H1 (cell line): ENCODE measurements around the gene ARRDC1. TPM values are rescaled to one million over a fixed set of nuclear protein-coding genes. Genes with fewer than 3 reads are reported as not detected.

ENCODE experiments used
- BACH1 ChIP-seq: IDR thresholded peaks from 2 replicates; pipeline ENCODE4 v1.6.1; 2012; ENCODE audit warnings: low read length, improper control_type of control experiment
- CREB1 ChIP-seq: IDR thresholded peaks from 2 replicates; pipeline ENCODE4 v1.6.1; 2012; ENCODE audit warnings: inconsistent platforms
- CTBP2 ChIP-seq: IDR thresholded peaks from 2 replicates; pipeline ENCODE4 v1.7.0; 2011; ENCODE audit warnings: borderline replicate concordance, mild to moderate bottlenecking, moderate library complexity, mixed read lengths, low read length; ENCODE audit not compliant: insufficient read depth, insufficient read length
- JUND ChIP-seq: IDR thresholded peaks from 2 replicates; pipeline ENCODE4 v1.6.1; 2011; ENCODE audit warnings: mild to moderate bottlenecking, improper control_type of control experiment, low read length
- NANOG ChIP-seq: IDR thresholded peaks from 2 replicates; pipeline ENCODE4 v1.6.1; 2011; ENCODE audit warnings: low read length, low read depth, mild to moderate bottlenecking, inconsistent platforms; ENCODE audit not compliant: insufficient read depth, poor library complexity, severe bottlenecking
- NRF1 ChIP-seq: IDR thresholded peaks from 2 replicates; pipeline ENCODE4 v1.6.1; 2011; ENCODE audit warnings: mild to moderate bottlenecking, low read depth, low read length, improper control_type of control experiment
- SIX5 ChIP-seq: IDR thresholded peaks from 2 replicates; pipeline ENCODE4 v1.6.1; 2011; ENCODE audit warnings: mild to moderate bottlenecking, low read depth, low read length
- TAF1 ChIP-seq: IDR thresholded peaks from 2 replicates; pipeline ENCODE4 v1.6.1; 2011; ENCODE audit warnings: mild to moderate bottlenecking, low read depth, low read length
- polyA plus RNA-seq, 7 experiments: library from polyadenylated mRNA; depleted of rRNA in 3 of 7; stranded (reverse) in 5 of 7; unstranded in 2 of 7; fragments of >200 nt in 5 of 7; fragments of 200-250 nt in 2 of 7; gene quantifications; 1 replicate in 5 of 7; 2 replicates in 1 of 7; 4 replicates in 1 of 7; pipeline versions ENCODE4 v1.2.1 to v1.2.3, GENCODE V29; 2011 to 2013; ENCODE audit warnings: missing spikeins in 2 of 7, mixed read lengths in 2 of 7
- total RNA-seq: library from RNA; stranded (reverse); fragmentation: NEBNext Ultra II Directional; extraction: Animal tissue kit (Norgen Biotek cat#: 25700); gene quantifications from 2 replicates; pipeline ENCODE4 v1.2.1, GENCODE V29; 2021
- TF ChIP-seq, protein P1 (sequence below): fragments of 300-600 bp; sonication (generic); IDR thresholded peaks from 2 replicates; pipeline ENCODE4 v1.7.1; 2012; ENCODE audit warnings: low read length, moderate library complexity, mild to moderate bottlenecking, inconsistent platforms; ENCODE audit not compliant: insufficient replicate concordance

Gene ARRDC1
- total and polyA plus RNA-seq, 2 of the 8 experiments (the other 6 are each of a cell fraction or from before 2014, with no cell fraction given), result 22.0 to 58.4 TPM

DNA sequence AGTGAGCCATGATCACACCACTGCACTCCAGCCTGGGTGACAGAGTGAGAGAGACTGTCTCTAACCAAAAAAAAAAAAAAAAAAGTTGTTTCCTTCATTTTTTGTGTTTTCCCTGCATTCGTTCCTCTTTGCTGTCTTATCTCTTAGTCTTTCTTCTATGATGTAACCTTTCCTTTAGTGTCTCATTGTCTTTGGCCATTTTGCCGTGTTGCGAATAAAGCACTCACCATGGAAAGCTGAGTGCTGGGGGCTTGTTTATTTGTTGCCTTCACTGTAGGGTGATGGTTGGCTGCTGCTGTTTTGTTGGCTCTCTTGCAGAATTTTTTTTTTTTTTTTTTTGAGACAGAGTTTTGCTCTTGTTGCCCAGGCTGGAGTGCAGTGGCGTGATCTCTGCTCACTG is 21.0 kb downstream of the ARRDC1 start (continued):
- TF ChIP-seq, protein P1, sequence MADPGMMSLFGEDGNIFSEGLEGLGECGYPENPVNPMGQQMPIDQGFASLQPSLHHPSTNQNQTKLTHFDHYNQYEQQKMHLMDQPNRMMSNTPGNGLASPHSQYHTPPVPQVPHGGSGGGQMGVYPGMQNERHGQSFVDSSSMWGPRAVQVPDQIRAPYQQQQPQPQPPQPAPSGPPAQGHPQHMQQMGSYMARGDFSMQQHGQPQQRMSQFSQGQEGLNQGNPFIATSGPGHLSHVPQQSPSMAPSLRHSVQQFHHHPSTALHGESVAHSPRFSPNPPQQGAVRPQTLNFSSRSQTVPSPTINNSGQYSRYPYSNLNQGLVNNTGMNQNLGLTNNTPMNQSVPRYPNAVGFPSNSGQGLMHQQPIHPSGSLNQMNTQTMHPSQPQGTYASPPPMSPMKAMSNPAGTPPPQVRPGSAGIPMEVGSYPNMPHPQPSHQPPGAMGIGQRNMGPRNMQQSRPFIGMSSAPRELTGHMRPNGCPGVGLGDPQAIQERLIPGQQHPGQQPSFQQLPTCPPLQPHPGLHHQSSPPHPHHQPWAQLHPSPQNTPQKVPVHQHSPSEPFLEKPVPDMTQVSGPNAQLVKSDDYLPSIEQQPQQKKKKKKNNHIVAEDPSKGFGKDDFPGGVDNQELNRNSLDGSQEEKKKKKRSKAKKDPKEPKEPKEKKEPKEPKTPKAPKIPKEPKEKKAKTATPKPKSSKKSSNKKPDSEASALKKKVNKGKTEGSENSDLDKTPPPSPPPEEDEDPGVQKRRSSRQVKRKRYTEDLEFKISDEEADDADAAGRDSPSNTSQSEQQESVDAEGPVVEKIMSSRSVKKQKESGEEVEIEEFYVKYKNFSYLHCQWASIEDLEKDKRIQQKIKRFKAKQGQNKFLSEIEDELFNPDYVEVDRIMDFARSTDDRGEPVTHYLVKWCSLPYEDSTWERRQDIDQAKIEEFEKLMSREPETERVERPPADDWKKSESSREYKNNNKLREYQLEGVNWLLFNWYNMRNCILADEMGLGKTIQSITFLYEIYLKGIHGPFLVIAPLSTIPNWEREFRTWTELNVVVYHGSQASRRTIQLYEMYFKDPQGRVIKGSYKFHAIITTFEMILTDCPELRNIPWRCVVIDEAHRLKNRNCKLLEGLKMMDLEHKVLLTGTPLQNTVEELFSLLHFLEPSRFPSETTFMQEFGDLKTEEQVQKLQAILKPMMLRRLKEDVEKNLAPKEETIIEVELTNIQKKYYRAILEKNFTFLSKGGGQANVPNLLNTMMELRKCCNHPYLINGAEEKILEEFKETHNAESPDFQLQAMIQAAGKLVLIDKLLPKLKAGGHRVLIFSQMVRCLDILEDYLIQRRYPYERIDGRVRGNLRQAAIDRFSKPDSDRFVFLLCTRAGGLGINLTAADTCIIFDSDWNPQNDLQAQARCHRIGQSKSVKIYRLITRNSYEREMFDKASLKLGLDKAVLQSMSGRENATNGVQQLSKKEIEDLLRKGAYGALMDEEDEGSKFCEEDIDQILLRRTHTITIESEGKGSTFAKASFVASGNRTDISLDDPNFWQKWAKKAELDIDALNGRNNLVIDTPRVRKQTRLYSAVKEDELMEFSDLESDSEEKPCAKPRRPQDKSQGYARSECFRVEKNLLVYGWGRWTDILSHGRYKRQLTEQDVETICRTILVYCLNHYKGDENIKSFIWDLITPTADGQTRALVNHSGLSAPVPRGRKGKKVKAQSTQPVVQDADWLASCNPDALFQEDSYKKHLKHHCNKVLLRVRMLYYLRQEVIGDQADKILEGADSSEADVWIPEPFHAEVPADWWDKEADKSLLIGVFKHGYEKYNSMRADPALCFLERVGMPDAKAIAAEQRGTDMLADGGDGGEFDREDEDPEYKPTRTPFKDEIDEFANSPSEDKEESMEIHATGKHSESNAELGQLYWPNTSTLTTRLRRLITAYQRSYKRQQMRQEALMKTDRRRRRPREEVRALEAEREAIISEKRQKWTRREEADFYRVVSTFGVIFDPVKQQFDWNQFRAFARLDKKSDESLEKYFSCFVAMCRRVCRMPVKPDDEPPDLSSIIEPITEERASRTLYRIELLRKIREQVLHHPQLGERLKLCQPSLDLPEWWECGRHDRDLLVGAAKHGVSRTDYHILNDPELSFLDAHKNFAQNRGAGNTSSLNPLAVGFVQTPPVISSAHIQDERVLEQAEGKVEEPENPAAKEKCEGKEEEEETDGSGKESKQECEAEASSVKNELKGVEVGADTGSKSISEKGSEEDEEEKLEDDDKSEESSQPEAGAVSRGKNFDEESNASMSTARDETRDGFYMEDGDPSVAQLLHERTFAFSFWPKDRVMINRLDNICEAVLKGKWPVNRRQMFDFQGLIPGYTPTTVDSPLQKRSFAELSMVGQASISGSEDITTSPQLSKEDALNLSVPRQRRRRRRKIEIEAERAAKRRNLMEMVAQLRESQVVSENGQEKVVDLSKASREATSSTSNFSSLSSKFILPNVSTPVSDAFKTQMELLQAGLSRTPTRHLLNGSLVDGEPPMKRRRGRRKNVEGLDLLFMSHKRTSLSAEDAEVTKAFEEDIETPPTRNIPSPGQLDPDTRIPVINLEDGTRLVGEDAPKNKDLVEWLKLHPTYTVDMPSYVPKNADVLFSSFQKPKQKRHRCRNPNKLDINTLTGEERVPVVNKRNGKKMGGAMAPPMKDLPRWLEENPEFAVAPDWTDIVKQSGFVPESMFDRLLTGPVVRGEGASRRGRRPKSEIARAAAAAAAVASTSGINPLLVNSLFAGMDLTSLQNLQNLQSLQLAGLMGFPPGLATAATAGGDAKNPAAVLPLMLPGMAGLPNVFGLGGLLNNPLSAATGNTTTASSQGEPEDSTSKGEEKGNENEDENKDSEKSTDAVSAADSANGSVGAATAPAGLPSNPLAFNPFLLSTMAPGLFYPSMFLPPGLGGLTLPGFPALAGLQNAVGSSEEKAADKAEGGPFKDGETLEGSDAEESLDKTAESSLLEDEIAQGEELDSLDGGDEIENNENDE, result no peak
- TF ChIP-seq BACH1 (no peak), NANOG (no peak), CREB1 (no peak), JUND (no peak), CTBP2 (no peak), SIX5 (no peak), NRF1 (no peak), TAF1 (no peak)
